Measurements from ENCODE around the gene PHLDB3. TPM values are rescaled to one million over a fixed set of nuclear protein-coding genes. Genes with fewer than 3 reads are reported as not detected.

PHLDB3 gene
- total RNA-seq, 1 experiment from 2014 or later: 6.7 TPM

GRCh38 chr19:43467730-43468129 lies 36.8 kb downstream of the PHLDB3 start:
- ATAC-seq (no peak), DNase-seq (ENCODE audit: low read depth, low spot score) (no peak)
- intact Hi-C loops (cut with micrococcal nuclease; ENCODE audit: unreplicated experiment): no loop called here
- ChIA-PET POLR2A (no interaction called here), CTCF (no interaction called here)
- Histone ChIP-seq H3K4me3 (ENCODE audit: low read depth in 2 of 2, low read length in 2 of 2) (no peak overlapping the region), H3K27me3 (ENCODE audit: control insufficient read depth, insufficient read depth, low read length) (no peaks in the 10 kb centered on the region), H3K36me3 (ENCODE audit: control insufficient read depth, insufficient read depth, low read length) (no peaks in the 10 kb centered on the region), H3K27ac (ENCODE audit: low read length) (no peak overlapping the region), H3K9me3 (ENCODE audit: control insufficient read depth, insufficient read depth, low read depth, low read length) (no peaks in the 10 kb centered on the region), H3K4me1 (ENCODE audit: control insufficient read depth, insufficient read depth, low read length) (peaks cover 3% of the 10 kb centered on the region; the same call in 1 of the 2 replicates)
- no peak for TF ChIP-seq TCF7L2 (IDR thresholded peaks at IDR 0.05; ENCODE audit: low read depth, low read length)
- TF ChIP-seq SIN3A (IDR thresholded peaks at IDR 0.05; ENCODE audit: borderline replicate concordance, insufficient read depth, low read depth, low read length): no peak
- TF ChIP-seq, protein P1, sequence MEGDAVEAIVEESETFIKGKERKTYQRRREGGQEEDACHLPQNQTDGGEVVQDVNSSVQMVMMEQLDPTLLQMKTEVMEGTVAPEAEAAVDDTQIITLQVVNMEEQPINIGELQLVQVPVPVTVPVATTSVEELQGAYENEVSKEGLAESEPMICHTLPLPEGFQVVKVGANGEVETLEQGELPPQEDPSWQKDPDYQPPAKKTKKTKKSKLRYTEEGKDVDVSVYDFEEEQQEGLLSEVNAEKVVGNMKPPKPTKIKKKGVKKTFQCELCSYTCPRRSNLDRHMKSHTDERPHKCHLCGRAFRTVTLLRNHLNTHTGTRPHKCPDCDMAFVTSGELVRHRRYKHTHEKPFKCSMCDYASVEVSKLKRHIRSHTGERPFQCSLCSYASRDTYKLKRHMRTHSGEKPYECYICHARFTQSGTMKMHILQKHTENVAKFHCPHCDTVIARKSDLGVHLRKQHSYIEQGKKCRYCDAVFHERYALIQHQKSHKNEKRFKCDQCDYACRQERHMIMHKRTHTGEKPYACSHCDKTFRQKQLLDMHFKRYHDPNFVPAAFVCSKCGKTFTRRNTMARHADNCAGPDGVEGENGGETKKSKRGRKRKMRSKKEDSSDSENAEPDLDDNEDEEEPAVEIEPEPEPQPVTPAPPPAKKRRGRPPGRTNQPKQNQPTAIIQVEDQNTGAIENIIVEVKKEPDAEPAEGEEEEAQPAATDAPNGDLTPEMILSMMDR (IDR thresholded peaks at IDR 0.05): no peak
- TF ChIP-seq, protein P2, sequence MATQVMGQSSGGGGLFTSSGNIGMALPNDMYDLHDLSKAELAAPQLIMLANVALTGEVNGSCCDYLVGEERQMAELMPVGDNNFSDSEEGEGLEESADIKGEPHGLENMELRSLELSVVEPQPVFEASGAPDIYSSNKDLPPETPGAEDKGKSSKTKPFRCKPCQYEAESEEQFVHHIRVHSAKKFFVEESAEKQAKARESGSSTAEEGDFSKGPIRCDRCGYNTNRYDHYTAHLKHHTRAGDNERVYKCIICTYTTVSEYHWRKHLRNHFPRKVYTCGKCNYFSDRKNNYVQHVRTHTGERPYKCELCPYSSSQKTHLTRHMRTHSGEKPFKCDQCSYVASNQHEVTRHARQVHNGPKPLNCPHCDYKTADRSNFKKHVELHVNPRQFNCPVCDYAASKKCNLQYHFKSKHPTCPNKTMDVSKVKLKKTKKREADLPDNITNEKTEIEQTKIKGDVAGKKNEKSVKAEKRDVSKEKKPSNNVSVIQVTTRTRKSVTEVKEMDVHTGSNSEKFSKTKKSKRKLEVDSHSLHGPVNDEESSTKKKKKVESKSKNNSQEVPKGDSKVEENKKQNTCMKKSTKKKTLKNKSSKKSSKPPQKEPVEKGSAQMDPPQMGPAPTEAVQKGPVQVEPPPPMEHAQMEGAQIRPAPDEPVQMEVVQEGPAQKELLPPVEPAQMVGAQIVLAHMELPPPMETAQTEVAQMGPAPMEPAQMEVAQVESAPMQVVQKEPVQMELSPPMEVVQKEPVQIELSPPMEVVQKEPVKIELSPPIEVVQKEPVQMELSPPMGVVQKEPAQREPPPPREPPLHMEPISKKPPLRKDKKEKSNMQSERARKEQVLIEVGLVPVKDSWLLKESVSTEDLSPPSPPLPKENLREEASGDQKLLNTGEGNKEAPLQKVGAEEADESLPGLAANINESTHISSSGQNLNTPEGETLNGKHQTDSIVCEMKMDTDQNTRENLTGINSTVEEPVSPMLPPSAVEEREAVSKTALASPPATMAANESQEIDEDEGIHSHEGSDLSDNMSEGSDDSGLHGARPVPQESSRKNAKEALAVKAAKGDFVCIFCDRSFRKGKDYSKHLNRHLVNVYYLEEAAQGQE (IDR thresholded peaks at IDR 0.05; ENCODE audit: insufficient read depth in 1 of 2, low read depth in 2 of 2, low read length in 1 of 2): no peak
- no peak for TF ChIP-seq POLR2AphosphoS5 (IDR thresholded peaks at IDR 0.05; ENCODE audit: low read depth, low read length)
- BruUV-seq (replicated peaks): no TSS peak
- in situ Hi-C loops (cut with HindIII; ENCODE audit: low pct_unique_long_range_greater_than_20kb, low sequenced_read_pairs): no loop called here

DNA sequence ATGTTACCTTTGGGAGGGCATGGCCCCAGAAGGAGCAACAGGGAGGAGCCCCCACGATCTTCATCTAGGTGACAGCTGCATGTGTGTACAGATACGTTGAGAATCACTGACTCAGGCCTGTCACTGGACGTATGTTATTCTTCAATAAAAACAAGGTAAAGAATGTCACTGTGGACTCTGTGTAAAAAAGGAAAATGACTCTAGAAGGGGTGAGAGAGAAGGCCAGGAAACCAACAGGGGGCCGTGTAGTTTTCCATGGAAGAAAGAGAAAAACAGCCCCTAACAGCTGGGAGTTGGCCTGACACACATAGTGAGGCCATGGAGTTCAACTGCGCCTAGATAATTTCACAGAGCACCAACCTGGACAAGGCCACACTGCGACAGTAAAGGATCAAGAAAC lies 37.3 kb downstream of the PHLDB3 start:
- H3K36me3 ChIP-seq (ENCODE audit: control insufficient read depth, insufficient read depth, low read length): no peaks in the 10 kb centered on the region
- in situ Hi-C loops (cut with HindIII; ENCODE audit: low pct_unique_long_range_greater_than_20kb, low sequenced_read_pairs): no loop called here
- no peaks in the 10 kb centered on the region for H3K9me3 ChIP-seq (ENCODE audit: control insufficient read depth, insufficient read depth, low read depth, low read length)
- ChIA-PET CTCF (no interaction called here), POLR2A (no interaction called here)
- no peaks in the 10 kb centered on the region for H3K27me3 ChIP-seq (ENCODE audit: control insufficient read depth, insufficient read depth, low read length)
- DNase-seq (ENCODE audit: low read depth, low spot score): no peak
- H3K27ac ChIP-seq (ENCODE audit: low read length): no peak overlapping the region
- ATAC-seq: no peak
- no TSS peak for BruUV-seq (replicated peaks)
- TF ChIP-seq, protein P1 (IDR thresholded peaks at IDR 0.05): no peak
- no peak for TF ChIP-seq SIN3A (IDR thresholded peaks at IDR 0.05; ENCODE audit: borderline replicate concordance, insufficient read depth, low read depth, low read length)
- TF ChIP-seq, protein P2 (IDR thresholded peaks at IDR 0.05; ENCODE audit: insufficient read depth in 1 of 2, low read depth in 2 of 2, low read length in 1 of 2): no peak
- TF ChIP-seq POLR2AphosphoS5 (IDR thresholded peaks at IDR 0.05; ENCODE audit: low read depth, low read length): no peak
- TF ChIP-seq TCF7L2 (IDR thresholded peaks at IDR 0.05; ENCODE audit: low read depth, low read length): no peak
- intact Hi-C loops (cut with micrococcal nuclease; ENCODE audit: unreplicated experiment): no loop called here
- peaks cover 3% of the 10 kb centered on the region; the same call in 1 of the 2 replicates for H3K4me1 ChIP-seq (ENCODE audit: control insufficient read depth, insufficient read depth, low read length)
- H3K4me3 ChIP-seq (ENCODE audit: low read depth in 2 of 2, low read length in 2 of 2): no peak overlapping the region

Data from Panc1 (cell line).